SH-SY5Y (cell line): ENCODE measurements around the gene BPIFB4.

Experiments
- GATA2 ChIP-seq: IDR thresholded peaks from 2 replicates; pipeline ENCODE4 v1.6.1; 2011; ENCODE audit warnings: mild to moderate bottlenecking, low read depth, low read length
- GATA3 ChIP-seq: IDR thresholded peaks from 2 replicates; pipeline ENCODE4 v1.6.1; 2011; ENCODE audit warnings: low read depth, mild to moderate bottlenecking, low read length, moderate library complexity

Gene BPIFB4

DNA sequence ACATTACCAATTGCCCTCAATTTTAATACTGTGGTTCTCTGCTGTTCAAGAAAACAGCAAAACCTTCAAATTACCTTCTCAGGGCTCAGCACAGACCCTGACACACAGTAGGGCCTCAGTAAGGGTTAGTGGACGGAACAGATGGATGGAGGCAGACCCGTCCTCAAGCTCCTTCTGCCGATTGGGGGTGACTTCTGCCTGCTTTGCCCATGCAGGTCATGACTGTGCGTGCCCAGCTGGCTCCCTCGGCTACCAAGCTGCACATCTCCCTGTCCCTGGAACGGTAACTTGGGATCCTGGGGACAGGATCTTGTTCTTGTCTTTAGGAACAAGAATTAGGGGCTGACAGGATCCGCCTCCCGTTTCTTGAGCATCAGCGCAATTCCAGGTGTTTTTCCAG, 9.8 kb upstream of the BPIFB4 start:
- TF ChIP-seq GATA2 (no peak), GATA3 (no peak)

DNA sequence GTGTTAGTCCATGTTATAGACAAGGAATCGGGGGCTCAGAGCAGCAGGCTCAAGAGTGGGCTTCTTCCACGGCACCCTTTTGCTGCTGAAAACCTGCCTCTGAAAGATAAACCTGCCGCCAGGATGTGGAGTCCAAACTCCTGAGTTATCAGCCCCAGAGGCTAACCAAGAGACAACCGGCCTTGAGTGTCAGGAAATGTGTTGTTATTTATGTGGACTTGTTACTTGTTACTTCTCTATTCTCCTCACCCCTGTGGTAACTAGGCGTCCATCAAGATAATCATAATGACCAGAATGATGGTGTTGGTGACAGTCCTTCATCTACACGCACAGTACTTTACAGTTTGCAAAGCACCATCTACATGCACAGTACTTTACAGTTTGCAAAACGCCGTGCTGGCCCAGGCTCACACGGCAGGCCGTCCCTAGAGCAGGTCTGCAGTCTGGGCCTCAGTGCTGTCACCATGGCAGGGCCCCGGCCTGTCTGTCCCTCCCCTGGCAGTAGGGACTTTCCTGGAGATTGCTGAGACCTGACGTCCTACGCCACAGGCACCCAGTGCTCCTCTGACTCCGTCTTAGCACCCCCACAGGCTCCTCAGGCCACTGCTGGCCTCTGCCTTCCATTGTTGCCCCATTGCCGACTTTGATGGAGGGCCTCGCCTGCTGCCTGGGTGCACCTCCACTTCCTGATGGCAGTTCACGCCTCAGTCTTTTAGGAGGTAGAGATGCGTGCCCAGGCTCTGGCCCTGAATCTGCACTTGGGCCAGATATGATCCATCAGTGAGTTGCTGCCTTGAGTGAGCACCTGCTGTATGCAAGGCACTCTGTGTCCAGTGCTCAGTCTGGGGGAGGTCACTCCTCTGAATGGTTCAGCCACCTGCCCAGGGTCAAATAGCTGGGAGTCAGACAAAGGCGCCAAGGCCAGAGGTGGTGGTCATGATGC, 9.1 kb upstream of the BPIFB4 start:
- TF ChIP-seq GATA3, result no peak
- TF ChIP-seq GATA2, result no peak

DNA sequence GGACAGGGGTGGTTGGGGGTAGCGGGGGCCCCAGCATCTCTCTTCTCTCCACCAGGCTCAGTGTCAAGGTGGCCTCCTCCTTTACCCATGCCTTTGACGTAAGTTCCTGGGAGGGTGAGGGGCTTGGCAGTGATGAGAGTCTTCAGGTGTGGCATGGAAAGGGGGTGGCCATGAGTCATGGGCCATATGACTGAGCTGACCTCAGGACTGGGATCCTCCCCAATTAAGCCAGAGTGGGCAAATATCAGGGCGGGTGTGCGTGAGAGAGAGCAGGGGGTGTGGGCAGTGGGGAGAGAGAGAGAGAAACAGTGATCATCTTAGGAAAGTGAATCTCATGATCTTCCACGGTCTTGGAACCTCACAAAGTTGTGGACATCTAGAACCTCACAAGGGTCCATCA, 8.2 kb upstream of the BPIFB4 start:
- TF ChIP-seq GATA2 (no peak), GATA3 (no peak)

DNA sequence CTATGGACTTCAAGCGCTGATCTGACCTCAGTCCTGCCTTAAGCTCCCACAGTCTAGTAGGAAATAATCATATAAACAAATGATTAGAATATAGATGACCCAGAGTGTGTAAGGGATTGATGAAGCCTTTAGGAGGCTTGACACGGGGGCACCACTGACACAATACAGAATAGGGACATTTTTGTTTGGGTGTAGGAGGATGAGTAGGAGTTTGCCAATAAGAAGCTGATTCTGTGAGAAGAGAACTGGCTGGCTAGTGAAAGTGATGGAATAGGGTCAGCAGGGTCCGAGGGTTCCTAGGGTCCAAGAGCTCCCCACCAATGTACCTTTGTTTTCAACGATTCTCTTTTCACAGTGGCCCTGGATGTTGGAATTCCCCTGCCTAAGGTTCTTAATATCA, 7.1 kb upstream of the BPIFB4 start:
- no peak for TF ChIP-seq GATA3

DNA sequence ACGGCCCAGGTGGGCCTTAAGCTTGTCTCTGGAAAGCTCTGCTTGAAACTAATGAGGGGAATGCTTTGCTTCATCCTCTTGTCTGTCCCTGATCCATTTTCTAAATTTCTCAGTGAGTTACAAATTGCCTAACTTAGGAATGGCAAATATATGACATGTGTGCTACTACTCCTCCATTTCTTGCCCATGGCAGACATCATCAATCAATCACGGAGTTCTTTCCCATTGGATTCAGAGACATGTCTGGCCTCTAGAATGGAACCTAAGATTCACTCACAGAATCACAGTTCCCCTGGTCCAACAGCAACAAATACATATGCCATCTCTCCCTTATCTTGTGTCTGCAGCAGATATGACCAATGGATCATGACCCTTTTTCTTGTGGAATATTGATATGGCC, 6.6 kb upstream of the BPIFB4 start:
- TF ChIP-seq GATA3, result no peak
- no peak for TF ChIP-seq GATA2

DNA sequence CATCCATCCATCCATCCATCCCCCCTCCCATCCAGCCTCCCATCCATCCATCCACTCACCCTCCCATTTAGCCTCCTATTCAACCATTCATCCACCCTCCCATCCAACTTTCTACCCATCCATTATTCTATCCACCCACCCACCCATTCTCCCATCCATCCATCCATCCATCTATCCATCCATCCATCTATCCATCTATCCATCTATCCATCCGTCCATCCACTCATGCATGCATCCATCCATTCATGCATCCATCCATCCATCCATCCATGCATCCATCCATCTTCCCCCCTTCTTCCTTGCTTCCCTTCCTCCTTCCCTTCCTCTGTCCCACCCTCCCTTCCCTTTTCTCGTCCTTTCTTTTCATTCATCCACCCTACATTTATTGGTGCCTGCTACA, 4.8 kb upstream of the BPIFB4 start:
- TF ChIP-seq GATA2 (no peak), GATA3 (no peak)

DNA sequence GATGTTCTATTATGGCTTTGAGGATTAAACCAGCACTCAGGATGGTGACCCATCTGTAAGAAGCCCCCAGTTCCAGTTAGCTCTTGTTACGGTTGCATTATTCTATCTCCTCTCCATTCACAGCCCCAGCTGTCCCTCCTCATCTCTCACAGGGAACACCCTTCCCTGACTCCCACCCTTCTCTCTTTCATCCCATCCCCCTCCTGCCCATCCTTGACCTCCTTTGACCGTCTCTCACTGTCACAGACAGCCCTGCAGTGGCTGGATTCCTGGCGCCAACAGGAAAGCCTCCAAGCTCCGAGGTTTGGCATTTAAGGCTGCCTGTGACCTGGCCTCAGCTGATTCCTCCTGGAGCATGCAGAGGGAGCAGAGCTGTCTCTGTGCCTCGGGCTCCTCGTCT, 4.2 kb upstream of the BPIFB4 start:
- no peak for TF ChIP-seq GATA3
- no peak for TF ChIP-seq GATA2

DNA sequence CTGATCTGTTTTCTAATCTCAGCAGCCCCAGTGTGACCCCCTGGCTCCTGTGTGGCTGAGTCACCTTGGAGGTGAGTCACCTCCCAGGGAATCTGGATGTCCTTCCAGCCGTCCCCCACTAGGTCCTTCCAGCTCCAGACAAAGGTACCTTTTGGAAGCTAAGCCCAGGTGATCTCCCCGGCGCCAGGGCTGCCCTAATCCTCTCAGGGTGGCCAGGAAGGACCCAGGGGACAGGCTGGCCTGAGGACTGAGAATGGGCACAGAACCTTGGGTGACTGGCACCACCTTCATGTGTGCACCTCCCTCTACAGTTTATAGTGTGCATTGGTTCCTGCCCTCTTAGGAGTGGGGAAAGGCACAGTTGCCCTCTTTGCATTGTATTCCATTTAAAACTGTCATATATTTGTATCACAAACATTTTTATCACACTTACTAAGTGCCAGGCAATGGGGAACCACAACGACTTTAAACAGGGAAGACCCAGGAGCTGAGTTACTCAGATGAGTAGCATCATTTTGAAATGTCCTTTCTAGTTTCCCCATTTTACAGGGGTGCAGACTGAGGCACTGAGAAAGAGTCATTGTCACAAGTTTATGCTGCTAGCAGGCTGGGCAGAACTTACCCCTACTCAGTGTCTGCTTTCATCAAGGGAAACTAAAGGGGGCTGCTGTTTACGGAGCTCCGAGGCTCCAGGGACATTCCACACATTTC, 2.6 kb upstream of the BPIFB4 start:
- TF ChIP-seq GATA3, result no peak

DNA sequence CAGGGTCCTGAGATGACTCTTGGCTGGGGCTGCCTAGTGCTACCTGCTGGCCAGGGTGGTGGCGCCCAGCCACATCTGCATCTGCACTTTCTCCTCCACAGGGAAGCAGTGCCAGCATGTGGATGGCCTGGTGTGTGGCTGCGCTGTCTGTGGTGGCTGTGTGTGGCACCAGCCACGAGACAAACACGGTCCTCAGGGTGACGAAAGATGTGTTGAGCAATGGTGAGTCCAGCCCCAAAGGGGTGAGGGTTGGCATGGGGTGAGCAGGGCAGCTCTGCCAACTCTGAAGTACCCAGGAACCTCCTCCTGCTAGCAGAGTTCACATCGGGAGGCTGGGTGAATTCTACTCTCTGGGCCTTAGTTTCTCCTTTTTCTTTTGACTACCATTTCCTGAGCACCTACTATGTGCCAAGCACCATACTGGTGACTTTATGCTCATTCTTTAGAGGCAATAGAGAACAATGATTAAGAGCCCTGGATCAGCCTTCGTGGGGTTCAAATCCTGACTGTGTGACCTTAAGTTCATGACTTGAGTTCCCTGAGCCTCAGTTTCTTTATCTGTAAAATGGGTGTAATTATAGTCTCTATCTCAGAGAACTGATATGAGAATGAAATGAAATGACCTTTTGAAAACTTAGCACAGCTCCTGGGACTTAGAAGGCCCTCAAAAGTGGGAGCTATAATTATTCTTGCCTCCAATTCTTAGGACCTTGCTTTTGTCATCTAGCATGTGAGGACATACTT, 2.1 kb downstream of the BPIFB4 start:
- TF ChIP-seq GATA2, result no peak
- TF ChIP-seq GATA3, result no peak

DNA sequence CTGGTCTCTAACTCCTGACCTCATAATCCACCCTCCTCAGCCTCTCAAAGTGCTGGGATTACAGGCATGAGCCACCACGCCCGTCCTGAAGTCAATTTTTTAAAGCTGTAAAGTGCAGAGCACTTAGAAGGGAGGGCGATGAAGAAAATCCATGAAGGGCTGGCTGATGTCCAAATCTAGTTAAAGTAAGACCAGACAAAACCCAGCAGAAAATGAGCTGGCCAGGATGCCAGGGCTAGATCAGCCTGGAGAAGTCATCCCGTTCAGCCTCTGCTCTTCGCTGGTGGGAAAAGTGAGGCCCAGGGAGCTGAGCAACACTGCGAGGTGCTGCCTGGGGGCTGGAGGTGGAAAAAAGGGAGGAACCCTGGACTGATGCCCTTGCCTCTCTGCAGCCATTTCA, 3.1 kb downstream of the BPIFB4 start:
- TF ChIP-seq GATA2 (no peak), GATA3 (no peak)

DNA sequence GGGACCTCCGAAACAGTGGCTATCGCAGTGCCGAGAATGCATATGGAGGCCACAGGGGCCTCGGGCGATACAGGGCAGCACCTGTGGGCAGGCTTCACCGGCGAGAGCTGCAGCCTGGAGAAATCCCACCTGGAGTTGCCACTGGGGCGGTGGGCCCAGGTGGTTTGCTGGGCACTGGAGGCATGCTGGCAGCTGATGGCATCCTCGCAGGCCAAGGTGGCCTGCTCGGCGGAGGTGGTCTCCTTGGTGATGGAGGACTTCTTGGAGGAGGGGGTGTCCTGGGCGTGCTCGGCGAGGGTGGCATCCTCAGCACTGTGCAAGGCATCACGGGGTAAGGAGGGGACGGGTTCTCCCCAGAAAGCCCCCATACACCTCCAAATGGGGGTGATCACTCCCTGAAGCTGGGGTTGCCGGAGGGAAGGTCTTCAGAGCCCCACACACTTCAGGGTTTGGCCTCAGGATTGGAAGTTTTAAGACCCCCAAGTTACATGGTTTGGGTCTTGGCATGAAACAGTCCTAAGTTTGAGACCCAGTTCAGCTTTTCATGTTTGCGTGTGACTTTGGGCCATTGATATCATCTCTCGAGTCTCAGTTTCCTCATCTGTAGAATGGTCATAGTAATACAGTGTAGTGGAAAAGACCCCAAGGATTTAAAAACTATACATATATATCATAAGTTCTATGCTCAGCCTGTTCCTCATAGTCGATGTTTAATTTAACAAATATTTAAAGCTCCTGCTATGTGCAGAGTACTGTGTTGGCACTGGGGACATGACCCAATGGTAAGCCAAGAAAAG, 4.3 kb downstream of the BPIFB4 start:
- no peak for TF ChIP-seq GATA3
- no peak for TF ChIP-seq GATA2

DNA sequence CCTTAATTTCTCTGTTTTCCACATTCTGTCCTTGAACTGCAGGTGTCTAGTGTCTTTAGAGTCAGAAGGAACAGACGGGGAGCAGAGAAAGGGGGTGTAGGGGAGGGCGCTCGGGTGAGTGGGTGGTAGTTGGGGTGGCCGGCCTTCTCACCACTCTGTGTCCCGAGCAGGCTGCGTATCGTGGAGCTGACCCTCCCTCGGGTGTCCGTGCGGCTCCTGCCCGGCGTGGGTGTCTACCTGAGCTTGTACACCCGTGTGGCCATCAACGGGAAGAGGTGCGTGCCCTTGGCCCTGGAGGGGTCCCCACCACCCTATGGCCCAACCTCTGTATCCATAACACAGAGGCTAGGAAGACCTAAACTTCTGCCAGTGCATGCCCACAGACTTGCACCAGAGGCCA, 5.3 kb downstream of the BPIFB4 start:
- TF ChIP-seq GATA3, result no peak
- TF ChIP-seq GATA2, result no peak

DNA sequence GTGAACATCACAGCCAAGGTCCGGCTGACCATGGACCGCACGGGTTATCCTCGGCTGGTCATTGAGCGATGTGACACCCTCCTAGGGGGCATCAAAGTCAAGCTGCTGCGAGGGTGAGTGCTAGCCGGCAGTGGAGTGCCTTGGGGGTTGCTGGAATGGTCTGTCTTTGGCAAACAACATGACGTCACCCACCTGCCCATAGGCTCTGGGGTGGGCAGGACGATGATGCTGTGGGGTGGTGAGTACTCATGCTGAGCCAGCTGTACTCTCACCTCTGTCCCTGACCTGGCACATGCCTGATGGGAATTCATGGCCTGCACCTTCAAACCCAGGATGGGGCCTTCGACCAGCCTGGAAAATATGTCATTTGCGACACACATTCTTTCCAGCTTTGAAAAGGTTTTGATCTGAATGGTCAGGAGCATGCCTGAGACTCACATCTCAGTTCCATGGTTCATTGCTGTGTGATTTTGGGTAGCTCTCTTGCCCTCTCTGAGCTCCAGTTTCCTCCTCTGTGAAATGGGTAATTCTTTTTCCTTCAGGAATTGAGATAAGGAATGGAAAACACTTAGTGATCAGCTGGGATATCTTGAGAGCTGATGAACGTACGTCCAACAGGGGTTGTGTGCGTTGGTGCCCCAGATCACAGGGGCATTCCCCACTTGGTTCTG, 6.7 kb downstream of the BPIFB4 start:
- TF ChIP-seq GATA2 (no peak), GATA3 (no peak)
